MM.1S (cell line): ENCODE data around the gene TMPRSS3.

Experiments
- DNase-seq: peaks from one replicate; pipeline ENCODE4 v3.0.0-alpha.2; 2015
- H2AFZ ChIP-seq: fragments of 300-600 bp; sonication (generic); 2 replicates; pipeline ENCODE4 v1.6.0; 2016; ENCODE audit warnings: antibody characterized with exemption, low read length
- H3F3A ChIP-seq: fragments of 300-600 bp; sonication (generic); 2 replicates; pipeline ENCODE4 v1.6.1; 2016; ENCODE audit warnings: mild to moderate bottlenecking, antibody characterized with exemption, low read length, moderate library complexity, mixed read lengths; ENCODE audit not compliant: insufficient read depth
- H3K27ac ChIP-seq: fragments of 300-600 bp; sonication (generic); 2 replicates; pipeline ENCODE4 v1.5.1; 2016; ENCODE audit warnings: mild to moderate bottlenecking, low read length
- H3K27me3 ChIP-seq: fragments of 300-600 bp; sonication (generic); replicated peaks from 2 replicates; pipeline ENCODE4 v1.6.0; 2016; ENCODE audit warnings: low read length; ENCODE audit not compliant: insufficient read depth
- H3K36me3 ChIP-seq: fragments of 300-600 bp; sonication (generic); replicated peaks from 2 replicates; pipeline ENCODE4 v1.6.1; 2016; ENCODE audit warnings: mild to moderate bottlenecking, low read length, mixed read lengths; ENCODE audit not compliant: insufficient read depth
- H3K4me1 ChIP-seq: fragments of 300-600 bp; sonication (generic); 2 replicates; pipeline ENCODE4 v1.6.1; 2016; ENCODE audit warnings: low read length, mixed read lengths
- H3K4me2 ChIP-seq: fragments of 300-600 bp; sonication (generic); 2 replicates; pipeline ENCODE4 v1.6.0; 2016; ENCODE audit warnings: low read depth, low read length
- H3K4me3 ChIP-seq: fragments of 300-600 bp; sonication (generic); 2 replicates; pipeline ENCODE4 v1.5.1; 2016; ENCODE audit warnings: low read length, mixed read lengths
- H3K79me2 ChIP-seq: fragments of 300-600 bp; sonication (generic); 2 replicates; pipeline ENCODE4 v1.6.1; 2016; ENCODE audit warnings: mixed run types, low read length, mixed read lengths
- H3K9ac ChIP-seq: fragments of 300-600 bp; sonication (generic); 2 replicates; pipeline ENCODE4 v1.6.1; 2016; ENCODE audit warnings: low read length, mixed read lengths
- H3K9me2 ChIP-seq: fragments of 300-600 bp; sonication (generic); replicated peaks from 2 replicates; pipeline ENCODE4 v1.6.1; 2016; ENCODE audit warnings: mild to moderate bottlenecking, low read length, mixed read lengths; ENCODE audit not compliant: insufficient read depth
- H3K9me3 ChIP-seq: fragments of 300-600 bp; sonication (generic); replicated peaks from 2 replicates; pipeline ENCODE4 v1.6.1; 2016; ENCODE audit warnings: mild to moderate bottlenecking, low read length, mixed read lengths; ENCODE audit not compliant: insufficient read depth
- H4K20me1 ChIP-seq: fragments of 300-600 bp; sonication (generic); 2 replicates; pipeline ENCODE4 v1.6.1; 2016; ENCODE audit warnings: mild to moderate bottlenecking, low read length, moderate library complexity, mixed read lengths; ENCODE audit not compliant: insufficient read depth
- CTCF ChIP-seq: fragments of 300-600 bp; sonication (generic); IDR thresholded peaks from 2 replicates; pipeline ENCODE4 v1.5.1; 2016; ENCODE audit warnings: antibody characterized with exemption, low read length, mixed read lengths
- EZH2 ChIP-seq: fragments of 300-600 bp; sonication (generic); optimal IDR thresholded peaks from 2 replicates; pipeline ENCODE3; 2017; ENCODE audit warnings: low read depth, mild to moderate bottlenecking, antibody characterized with exemption, low read length, mixed read lengths
- EZH2phosphoT487 ChIP-seq: fragments of 300-600 bp; sonication (generic); IDR thresholded peaks from 2 replicates; pipeline ENCODE4 v1.6.1; 2018; ENCODE audit warnings: antibody characterized with exemption, low read length

TMPRSS3 gene

GRCh38 chr21:42398436-42399028, 2.7 kb upstream of the TMPRSS3 start:
- H3K9me3 ChIP-seq = no peaks in the 10 kb centered on the region
- no peaks in the 10 kb centered on the region for H3K79me2 ChIP-seq
- no peak overlapping the region for H3K4me2 ChIP-seq
- peaks cover 2% of the 10 kb centered on the region; the same call in 1 of the 2 replicates for H3F3A ChIP-seq
- no peak for DNase-seq
- no peak overlapping the region for H3K27ac ChIP-seq
- no peaks in the 10 kb centered on the region for H3K9me2 ChIP-seq
- H3K27me3 ChIP-seq = peaks cover 76% of the 10 kb centered on the region
- no peaks in the 10 kb centered on the region for H4K20me1 ChIP-seq
- H3K36me3 ChIP-seq = no peaks in the 10 kb centered on the region
- H3K4me3 ChIP-seq = no peak overlapping the region
- TF ChIP-seq EZH2 (no peak), CTCF (no peak), EZH2phosphoT487 (no peak)
- no peak overlapping the region for H2AFZ ChIP-seq
- H3K4me1 ChIP-seq = 0 out of 2 replicates have a peak, but pooled peaks cover 4% of the 10 kb centered on the region
- no peak overlapping the region for H3K9ac ChIP-seq

DNA sequence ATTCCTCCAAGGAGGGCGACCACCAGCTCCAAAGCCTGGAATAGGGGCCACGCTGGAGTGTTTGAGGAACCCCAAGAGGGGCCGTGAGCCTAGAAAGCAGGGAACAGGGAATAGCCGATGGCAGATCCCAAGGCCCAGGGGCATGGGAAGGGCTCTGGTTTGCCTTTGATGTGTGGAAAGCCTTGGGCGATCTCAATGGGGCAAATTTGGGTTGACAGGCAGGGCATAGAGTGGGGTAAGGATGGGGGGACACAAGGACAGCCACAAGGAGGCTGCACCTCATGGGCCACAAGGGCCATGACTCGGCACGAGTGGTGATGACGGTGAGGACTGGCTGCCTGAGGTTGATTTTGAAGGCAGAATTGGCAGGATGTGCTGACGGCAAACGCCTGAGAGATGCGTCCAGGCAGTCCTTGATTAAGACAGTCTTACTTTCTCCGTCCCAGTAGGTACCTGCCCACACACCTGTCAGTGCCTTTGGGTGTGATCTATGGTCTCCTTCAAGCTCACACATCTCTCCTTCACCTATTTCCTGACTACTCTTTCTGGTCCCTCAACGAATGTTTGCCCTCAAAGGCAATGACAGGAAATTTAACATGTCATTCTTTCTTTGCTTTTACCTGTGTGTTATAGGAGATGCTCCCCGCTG, 2.0 kb upstream of the TMPRSS3 start:
- TF ChIP-seq EZH2phosphoT487 (no peak), CTCF (no peak), EZH2 (no peak)
- H3K4me1 ChIP-seq = 0 out of 2 replicates have a peak, but pooled peaks cover 4% of the 10 kb centered on the region
- H3K36me3 ChIP-seq = no peaks in the 10 kb centered on the region
- no peak overlapping the region for H2AFZ ChIP-seq
- H3K9me3 ChIP-seq = no peaks in the 10 kb centered on the region
- H3F3A ChIP-seq = peaks cover 2% of the 10 kb centered on the region; the same call in 1 of the 2 replicates
- H3K4me2 ChIP-seq = no peak overlapping the region
- no peak overlapping the region for H3K27ac ChIP-seq
- H3K79me2 ChIP-seq = no peaks in the 10 kb centered on the region
- no peaks in the 10 kb centered on the region for H3K9me2 ChIP-seq
- H3K9ac ChIP-seq = no peak overlapping the region
- H3K4me3 ChIP-seq = no peak overlapping the region
- H4K20me1 ChIP-seq = no peaks in the 10 kb centered on the region
- H3K27me3 ChIP-seq = peaks cover 78% of the 10 kb centered on the region
- no peak for DNase-seq

DNA sequence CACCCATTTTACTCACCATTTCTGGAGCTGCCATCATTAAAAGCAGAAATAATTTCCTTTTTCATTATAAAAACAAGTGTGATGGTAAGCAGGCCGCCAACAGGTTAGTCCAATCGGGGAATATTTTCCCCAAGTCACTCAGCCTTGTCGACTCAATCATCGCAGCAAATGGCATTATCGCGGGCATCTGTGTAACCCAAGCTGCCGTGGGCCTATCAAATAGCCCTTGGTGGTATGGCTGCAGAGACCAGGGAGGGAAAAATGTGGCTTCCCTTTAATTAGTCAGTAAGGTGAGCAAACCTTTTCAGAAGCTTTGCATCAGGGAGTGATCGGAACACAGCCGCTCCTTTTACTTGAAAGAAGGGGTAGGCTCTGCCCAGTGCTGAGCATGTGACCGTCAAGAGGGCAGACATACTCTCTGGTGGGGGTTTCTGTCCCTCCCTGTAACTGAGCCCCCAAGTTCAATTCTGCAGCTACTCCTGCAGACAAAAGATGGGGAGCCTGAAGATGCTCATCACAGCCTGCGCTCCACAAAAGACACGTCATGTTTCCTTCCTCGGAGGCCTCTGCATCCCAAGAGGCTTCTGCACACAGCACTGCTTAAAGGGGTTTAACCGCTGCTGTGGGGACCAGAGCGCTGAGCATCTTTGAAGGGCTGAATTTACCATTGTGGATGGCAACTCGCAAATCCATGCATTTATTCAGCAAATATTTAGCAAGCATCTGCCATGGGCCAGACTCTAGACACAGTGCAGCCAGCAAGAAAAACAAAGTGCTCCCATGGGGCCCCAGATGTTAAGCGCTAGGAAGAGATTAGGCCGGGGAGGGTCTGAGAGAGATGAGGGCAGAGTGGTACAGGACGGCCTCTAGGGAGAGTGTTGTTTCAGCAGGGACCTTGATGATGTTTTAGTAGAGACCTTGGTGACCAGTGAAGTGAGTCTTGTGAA, 1.2 kb upstream of the TMPRSS3 start:
- Histone ChIP-seq H3K27me3 (peaks cover 86% of the 10 kb centered on the region), H3K36me3 (no peaks in the 10 kb centered on the region), H2AFZ (no peak overlapping the region), H3K9ac (no peak overlapping the region), H4K20me1 (no peaks in the 10 kb centered on the region), H3K4me1 (0 out of 2 replicates have a peak, but pooled peaks cover 4% of the 10 kb centered on the region), H3K4me2 (no peak overlapping the region), H3F3A (peaks cover 2% of the 10 kb centered on the region; the same call in 1 of the 2 replicates), H3K4me3 (no peak overlapping the region), H3K79me2 (no peaks in the 10 kb centered on the region), H3K9me2 (no peaks in the 10 kb centered on the region), H3K9me3 (no peaks in the 10 kb centered on the region), H3K27ac (no peak overlapping the region)
- DNase-seq = no peak
- TF ChIP-seq EZH2phosphoT487 (no peak), CTCF (no peak), EZH2 (no peak)
